DMS53 treated with DMSO at 0.1 percent for 48 hours (cell line): ENCODE measurements around the gene IKZF1.
A peak's percentile ranks its signal among the peaks of the same experiment; 100 is the strongest.

Source experiments
- DNase-seq: peaks from one replicate; lab custom pipeline; 2025; ENCODE audit not compliant: unreplicated experiment; lab: John Stamatoyannopoulos, UW

IKZF1 gene

DNA sequence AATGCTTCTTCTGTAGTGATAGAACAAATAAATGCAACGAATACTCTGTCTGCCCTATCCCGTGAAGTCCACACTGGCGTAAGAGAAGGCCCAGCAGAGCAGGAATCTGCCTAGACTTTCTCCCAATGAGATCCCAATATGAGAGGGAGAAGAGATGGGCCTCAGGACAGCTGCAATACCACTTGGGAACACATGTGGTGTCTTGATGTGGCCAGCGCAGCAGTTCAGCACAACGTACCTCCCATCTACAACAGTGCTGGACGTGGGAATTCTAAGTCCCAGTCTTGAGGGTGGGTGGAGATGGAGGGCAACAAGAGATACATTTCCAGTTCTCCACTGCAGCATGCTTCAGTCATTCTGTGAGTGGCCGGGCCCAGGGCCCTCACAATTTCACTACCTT, 99.9 kb downstream of the IKZF1 start:
- DNase-seq, result no peak

- no peak for DNase-seq
Observed at GRCh38 chr7:50405221-50405620, 100.7 kb downstream of the IKZF1 start.

GRCh38 chr7:50406935-50407334, 102.4 kb downstream of the IKZF1 start:
- no peak for DNase-seq

DNA sequence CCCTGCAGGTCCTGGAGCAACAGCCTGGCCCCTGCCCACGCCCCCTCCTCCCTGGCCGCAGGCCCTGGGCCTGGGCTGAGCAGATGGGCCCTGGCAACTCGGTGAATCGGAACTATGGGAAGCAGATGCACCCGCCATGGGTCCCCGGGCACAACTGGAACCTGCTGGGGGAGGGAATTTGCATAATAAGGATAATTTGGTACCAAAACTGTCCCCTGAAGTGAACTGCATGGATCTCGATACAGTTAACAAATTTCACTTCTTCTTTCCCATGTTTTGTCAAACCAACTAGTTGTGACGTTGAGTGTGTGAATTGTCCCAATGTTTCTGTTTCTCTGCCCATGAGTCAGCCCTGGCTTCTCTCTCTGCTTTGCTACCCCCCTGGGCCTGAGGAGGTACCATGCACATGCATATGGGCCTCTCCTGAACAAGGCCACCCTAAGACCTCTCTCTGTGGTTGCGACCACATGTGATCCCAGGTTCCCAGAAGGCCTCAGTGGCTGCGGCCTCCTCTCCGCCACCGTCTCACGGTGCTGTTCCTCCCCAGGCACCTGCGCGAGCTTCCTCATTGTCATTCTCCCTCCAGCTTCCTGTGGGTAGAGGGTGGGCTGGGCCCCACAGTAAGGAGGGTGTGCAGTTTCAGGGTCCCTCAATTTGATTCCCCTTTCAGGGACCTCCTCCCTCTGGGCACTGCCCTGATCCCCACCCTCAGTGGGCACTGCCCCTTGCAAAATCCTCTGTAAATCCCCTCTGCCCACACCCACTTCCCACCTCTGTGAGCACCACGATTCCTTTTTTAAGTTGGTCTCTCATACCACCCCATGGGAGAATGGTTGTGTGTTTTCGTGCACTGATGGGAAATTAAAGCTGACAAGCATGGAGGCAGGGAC, 105.6 kb downstream of the IKZF1 start:
- DNase-seq, result no peak

- no peak for DNase-seq
Observed at GRCh38 chr7:50411332-50411731, 106.8 kb downstream of the IKZF1 start.

GRCh38 chr7:50412973-50413372, 108.5 kb downstream of the IKZF1 start:
- no peak for DNase-seq

DNA sequence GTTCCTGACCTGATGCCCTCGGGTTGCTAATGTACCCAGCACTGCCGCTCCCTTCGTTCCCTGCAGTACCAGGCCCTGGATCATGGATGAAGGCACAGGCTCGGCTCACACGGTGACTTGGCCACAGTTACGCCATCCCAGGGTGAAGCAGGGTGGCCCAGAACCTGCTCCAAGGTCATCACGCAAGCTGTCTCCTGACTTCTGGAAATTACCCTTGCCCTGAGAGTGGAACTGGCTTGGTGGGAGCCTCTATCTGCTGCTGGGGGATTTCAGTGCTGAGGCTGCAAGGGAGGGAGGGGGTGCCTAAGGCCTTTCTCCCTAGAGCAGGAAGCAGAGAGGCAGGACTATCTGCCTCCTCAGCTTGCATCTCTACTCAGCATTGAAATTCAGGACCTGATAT, 109.0 kb downstream of the IKZF1 start:
- DNase-seq, result no peak

GRCh38 chr7:50415844-50416364, 111.4 kb downstream of the IKZF1 start:
- DNase-seq, result no peak

DNA sequence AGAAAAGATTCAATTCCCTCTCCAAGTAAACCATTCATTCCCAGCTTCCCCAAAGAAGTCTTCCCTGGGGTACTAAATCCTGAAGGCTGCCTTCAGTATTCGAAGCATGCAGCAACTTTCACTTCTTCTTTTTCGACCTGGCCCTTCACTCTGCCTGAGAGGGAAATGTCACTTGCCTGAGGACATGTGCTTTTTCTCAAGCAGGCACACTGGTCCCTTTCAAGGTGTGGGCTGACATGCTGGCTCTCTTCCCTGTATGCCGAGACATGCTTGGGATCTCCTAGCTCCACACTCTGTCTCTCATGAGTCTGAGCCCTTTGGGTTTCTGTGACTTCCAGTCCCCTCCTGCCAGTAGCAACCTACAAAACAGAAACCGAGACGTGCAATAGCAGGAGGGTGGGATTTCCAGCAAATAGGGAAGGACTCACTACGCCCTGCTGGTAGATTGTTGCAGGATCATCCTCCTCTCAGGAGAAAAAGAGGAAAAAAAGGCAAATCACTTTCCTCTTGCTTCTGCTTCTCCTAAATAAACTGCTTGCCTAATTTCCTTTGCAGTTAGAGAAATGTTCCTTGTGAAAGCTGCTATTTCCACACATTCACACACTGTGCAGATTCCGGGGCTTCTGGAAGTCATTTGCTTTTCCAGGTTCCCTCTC, 112.1 kb downstream of the IKZF1 start:
- no peak for DNase-seq

GRCh38 chr7:50418086-50418515, 113.6 kb downstream of the IKZF1 start:
- peak; percentile 58 for DNase-seq

GRCh38 chr7:50418526-50419290, 114.2 kb downstream of the IKZF1 start:
- no peak for DNase-seq

DNA sequence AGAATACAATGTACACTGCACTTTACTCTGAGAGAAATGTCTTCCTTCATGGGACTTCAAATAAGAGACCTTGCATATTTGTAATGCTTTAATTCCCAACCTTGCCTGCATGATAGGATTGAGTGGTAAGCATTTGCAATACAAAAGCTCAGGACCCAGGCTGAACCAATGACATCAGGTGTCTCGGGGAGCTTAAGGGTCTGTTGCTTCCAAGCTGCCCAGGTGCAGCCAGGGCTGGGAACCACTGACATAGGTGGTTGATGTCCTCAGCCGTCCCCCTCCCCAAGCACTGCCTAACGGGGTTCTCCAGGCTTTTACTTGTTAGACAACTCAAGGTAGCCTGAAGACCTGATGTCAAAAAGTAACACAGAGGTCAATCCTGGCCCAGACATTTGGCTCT, 116.5 kb downstream of the IKZF1 start:
- DNase-seq, result no peak

DNA sequence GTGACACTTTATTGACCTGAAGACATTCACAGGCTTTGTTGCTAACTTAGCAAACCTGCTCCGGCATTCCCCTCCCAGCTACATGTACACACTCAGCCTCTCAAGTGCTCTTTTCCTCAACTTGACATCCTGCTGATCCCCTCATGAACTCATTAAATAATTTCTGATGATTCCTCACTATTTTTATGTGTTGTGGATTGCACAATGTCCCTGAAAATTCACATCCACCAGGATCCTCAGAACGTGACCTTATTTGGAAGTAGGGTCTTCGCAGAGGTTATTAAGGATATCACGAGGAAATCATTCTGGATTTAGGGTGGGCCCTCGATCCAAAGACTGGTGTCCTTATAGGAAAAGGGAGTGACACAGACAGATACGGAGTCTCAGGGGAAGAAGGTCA, 118.3 kb downstream of the IKZF1 start:
- no peak for DNase-seq

- DNase-seq, result no peak
Observed at GRCh38 chr7:50423860-50424259, 119.3 kb downstream of the IKZF1 start.

- no peak for DNase-seq
Observed at GRCh38 chr7:50425318-50425717, 120.8 kb downstream of the IKZF1 start.

DNA sequence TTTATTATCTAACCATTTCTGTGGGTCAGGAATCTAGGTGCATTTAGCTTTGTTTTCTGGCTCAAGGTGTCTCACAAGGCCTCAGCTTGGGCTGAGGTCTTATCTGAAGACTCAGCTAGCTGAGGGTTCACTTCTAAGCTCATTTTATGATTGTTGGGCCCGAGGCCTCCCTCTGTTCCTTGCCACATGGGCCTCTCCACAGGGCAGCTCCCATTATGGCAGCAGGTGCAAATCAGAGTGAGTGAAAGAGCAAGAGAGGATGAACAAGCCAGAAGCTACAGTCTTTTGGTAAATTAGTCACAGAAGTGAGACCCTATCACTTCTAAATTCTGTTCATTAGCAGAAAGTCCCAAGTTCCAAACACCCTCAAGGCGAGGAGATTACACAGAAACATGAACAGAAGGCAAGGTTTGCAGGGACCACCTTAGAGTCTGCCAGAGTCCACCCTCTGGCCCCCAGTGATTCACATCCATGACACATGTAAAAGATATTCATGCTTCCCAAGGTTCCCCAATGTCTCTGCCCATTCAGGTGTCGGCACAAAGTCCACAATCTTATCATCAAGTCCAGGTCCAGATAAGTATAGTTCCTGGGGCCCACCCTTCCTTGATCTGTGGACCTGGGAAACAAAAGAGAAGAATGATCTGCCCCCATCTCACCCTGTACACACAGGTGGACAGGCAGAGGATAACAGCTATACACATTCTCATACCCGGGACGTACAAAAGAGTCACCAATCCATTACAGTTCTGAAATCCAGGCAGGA, 121.9 kb downstream of the IKZF1 start:
- no peak for DNase-seq

DNA sequence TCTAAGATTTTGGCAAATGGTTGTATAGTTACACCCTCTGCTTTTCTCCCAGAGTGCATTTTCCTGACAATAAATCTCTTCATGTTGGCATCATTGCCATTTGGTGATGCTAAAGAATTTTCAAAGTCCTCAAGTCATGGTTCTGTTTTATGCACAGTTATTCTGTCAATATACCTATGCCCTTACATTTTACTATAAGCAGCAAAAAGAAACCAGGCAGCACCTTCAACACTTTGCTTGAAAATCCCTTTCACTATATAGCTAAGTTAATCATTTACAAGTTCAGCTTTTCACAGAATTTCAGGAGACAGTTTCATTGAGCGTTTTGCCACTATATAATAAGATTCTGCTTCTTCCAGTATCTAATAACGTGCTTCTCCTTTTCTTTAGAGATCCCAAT, 123.0 kb downstream of the IKZF1 start:
- DNase-seq, result peak; percentile 7

DNA sequence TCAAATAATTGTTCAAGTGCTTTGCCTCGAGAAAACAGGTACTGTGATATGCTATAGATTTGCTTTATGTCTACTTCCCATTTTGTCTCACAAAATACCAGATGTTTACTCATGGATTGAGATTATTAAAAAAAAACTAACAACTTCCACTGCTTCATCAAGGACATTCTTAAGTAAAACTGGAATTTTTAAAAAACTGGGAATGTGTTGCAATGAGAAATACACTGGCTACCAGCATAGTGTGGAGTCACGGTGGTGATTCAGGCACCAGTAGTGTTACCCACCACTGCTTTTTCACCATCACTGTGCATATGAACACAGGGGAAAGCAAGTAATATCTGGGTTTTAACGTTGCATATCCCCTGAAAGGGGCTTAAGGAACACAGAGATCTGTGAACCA, 124.4 kb downstream of the IKZF1 start:
- no peak for DNase-seq

- no peak for DNase-seq
Observed at GRCh38 chr7:50431316-50431715, 126.8 kb downstream of the IKZF1 start.

GRCh38 chr7:50431722-50432305, 127.3 kb downstream of the IKZF1 start:
- no peak for DNase-seq
